ENCODE results near the gene KRT34.
"Not testable (repeated sequence)": the region's sequence is repeated elsewhere in the genome, so short reads cannot be mapped to it uniquely, and the experiment has no call there.

Gene KRT34

DNA sequence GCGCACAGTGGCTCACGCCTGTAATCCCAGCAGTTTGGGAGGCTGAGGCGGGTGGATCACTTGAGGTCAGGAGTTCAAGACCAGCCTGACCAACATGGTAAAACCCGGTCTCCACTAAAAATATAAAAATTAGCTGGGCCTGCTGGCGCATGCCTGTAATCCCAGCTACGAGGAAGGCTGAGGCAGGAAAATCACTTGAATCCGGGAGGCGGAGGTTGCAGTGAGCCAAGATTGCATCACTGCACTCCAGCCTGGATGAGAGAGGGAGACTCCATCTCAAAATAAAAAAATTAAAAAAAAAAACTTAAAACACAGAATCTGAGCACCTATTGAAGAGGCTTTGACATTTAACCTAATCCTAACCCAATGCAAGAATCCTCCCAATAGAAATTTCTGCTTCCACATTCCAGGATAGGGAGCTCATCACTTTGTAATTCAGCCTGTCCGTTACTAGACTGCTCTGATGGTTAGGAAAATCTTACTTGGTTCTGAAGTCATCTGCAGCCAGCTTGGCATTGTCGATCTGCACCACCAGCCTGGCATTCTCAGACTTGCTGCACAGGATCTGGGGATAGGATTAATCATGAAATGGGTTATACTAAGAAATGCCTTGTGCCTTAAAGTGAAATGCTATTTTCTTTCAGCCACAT lies 14.6 kb downstream of the KRT34 start:
- Mint-ChIP-seq H3K27ac (no peak overlapping the region), H3K4me3 (no peak overlapping the region), H3K36me3 (ENCODE audit: low read depth) (no peaks in the 10 kb centered on the region), H3K9me3 (no peaks in the 10 kb centered on the region), H3K4me1 (ENCODE audit: low read depth) (no peaks in the 10 kb centered on the region), H3K27me3 (ENCODE audit: low read depth) (no peaks in the 10 kb centered on the region)
- DNase-seq (ENCODE audit: low spot score): no peak

DNA sequence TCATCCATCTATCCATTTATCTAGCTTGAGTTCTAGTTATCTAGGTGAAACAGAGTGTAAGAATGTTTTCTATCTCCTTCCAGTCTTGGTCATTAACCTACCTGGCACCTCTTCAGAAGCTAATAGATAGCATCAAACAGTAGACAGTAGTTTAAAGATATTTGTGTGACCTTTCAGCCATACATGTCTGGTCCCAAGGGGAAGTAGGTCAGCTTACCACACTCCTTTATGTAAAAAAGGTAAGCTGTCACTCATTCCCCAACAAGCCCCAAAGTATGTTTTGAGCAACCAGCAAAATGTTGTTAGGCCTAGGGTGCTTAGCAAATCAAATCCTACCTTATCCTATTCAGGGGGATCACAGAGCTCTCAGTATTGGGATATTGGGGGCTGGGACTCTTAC lies 16.0 kb downstream of the KRT34 start:
- no peaks in the 10 kb centered on the region for H3K36me3 Mint-ChIP-seq (ENCODE audit: low read depth)
- no peaks in the 10 kb centered on the region for H3K9me3 Mint-ChIP-seq
- no peak overlapping the region for H3K27ac Mint-ChIP-seq
- H3K4me1 Mint-ChIP-seq (ENCODE audit: low read depth): no peaks in the 10 kb centered on the region
- H3K27me3 Mint-ChIP-seq (ENCODE audit: low read depth): no peaks in the 10 kb centered on the region
- no peak for DNase-seq (ENCODE audit: low spot score)
- no peak overlapping the region for H3K4me3 Mint-ChIP-seq

DNA sequence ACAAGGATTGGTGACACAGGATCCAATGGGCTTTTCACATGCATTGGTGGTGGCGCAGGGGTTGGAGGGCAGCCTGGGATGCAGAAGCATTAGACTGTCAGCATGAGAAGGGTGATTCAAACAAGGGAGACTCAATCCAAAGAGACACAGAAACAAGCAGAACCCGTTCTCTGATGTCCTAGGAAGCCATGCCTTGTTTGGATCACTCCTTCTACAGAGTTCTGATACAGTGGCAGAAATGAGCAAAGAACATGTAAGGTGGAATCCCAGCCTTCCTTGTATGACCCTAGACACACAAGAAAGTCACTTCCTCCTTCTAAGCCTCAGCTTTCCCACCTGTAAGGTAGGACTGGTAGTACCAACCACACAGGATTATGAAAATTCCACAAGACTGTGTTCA lies 18.2 kb downstream of the KRT34 start:
- no peak for DNase-seq (ENCODE audit: low spot score)
- H3K4me3 Mint-ChIP-seq: no peak overlapping the region
- no peaks in the 10 kb centered on the region for H3K27me3 Mint-ChIP-seq (ENCODE audit: low read depth)
- no peaks in the 10 kb centered on the region for H3K36me3 Mint-ChIP-seq (ENCODE audit: low read depth)
- H3K9me3 Mint-ChIP-seq: no peaks in the 10 kb centered on the region
- H3K27ac Mint-ChIP-seq: no peak overlapping the region
- H3K4me1 Mint-ChIP-seq (ENCODE audit: low read depth): no peaks in the 10 kb centered on the region

DNA sequence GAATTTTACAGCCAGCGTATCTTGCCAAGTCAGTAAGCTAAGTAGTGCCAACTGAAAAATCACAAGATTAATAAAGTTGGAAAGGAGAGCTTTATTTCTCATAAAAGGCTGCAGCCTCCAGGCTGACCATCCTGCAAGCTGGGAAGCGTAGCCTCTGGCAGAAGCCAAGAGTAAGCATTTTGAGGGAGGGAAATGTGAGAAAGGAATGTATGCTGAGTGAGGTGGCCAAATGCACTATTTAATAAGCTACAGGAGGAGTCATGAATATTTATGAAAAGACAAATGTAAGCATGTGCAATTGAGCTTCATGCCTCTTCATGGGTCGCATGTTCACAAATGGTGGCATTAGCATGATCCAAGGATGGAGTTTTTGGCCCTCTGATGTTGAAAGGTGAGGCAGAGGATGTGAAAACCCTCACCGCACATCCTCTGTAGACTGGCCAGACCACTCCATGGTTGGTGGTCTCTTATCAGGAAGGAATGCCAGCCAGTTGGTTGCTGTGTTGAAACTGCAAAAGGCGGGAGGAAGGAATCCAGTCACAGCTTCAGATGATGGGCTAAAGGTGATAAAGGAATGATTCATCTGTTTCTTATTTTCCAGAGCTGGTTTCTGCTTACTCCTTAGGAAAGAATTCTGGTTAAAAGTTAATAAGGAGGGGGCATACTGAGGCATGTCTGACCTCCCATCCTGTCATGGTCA lies 21.7 kb downstream of the KRT34 start:
- H3K27me3 Mint-ChIP-seq (ENCODE audit: low read depth): peaks cover 7% of the 10 kb centered on the region
- H3K9me3 Mint-ChIP-seq: no peaks in the 10 kb centered on the region
- no peak for DNase-seq (ENCODE audit: low spot score)
- H3K4me1 Mint-ChIP-seq (ENCODE audit: low read depth): no peaks in the 10 kb centered on the region
- no peak overlapping the region for H3K4me3 Mint-ChIP-seq
- H3K27ac Mint-ChIP-seq: no peak overlapping the region
- no peaks in the 10 kb centered on the region for H3K36me3 Mint-ChIP-seq (ENCODE audit: low read depth)

DNA sequence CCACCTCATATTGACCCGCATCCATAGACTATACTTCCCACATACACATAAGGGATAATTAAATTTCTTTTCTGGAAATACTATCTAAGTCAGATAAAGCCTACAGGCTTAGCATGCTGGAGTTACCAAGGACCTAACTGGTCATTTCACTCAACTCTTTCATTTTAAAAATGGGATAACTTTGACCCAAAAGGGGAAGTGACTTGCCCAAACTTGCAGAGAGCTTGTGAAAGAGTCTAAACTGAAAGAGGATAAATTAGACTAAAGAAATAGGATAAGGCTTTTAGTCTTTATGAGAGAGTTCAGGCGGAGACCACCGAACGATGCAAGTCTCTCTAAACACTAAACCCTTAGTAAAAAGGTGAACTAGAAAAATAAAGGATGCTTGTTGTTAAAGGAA lies 27.6 kb downstream of the KRT34 start:
- DNase-seq (ENCODE audit: low spot score): no peak
- Mint-ChIP-seq H3K27ac (no peak overlapping the region), H3K36me3 (ENCODE audit: low read depth) (no peaks in the 10 kb centered on the region), H3K4me3 (no peak overlapping the region), H3K9me3 (no peaks in the 10 kb centered on the region), H3K27me3 (ENCODE audit: low read depth) (peaks cover 16% of the 10 kb centered on the region), H3K4me1 (ENCODE audit: low read depth) (peaks cover 3% of the 10 kb centered on the region)

DNA sequence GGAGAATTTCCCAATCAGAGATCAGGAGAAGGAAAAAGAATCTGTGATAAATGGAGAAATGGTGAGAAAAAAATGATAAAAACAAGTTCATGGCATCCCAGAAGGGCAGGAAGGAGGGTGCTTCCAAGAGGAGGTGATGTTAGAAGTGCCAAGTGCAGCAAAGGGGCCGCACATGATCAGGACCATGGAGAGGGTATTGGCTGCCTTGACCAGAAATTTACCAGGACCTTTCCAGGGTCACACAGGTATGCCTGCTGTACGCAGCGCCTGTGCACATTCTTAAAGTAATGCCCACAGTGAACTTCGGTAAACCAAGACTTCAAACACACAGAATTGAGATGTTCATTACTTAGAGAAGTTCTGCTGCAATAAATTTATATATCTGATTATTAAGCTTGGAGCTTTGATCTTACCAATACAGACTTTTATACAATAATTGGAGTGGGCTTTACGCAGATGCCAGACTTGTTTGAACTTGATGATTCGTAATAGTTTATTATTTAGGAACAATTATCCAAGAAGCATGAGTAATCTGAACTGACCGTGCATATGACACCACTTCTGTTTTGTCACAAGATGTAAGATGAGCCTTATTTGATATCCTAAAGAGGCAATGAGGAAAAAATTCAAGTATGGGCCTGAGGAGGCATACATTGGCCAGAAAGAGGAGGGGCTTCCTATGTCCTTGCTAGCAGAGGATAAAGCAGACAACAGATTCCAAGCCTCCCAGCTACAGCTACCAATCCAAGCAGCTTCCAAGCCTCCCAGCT lies 29.3 kb downstream of the KRT34 start:
- Mint-ChIP-seq H3K27ac (no peak overlapping the region), H3K36me3 (ENCODE audit: low read depth) (no peaks in the 10 kb centered on the region), H3K27me3 (ENCODE audit: low read depth) (peaks cover 16% of the 10 kb centered on the region), H3K4me3 (no peak overlapping the region), H3K9me3 (no peaks in the 10 kb centered on the region), H3K4me1 (ENCODE audit: low read depth) (peaks cover 3% of the 10 kb centered on the region)
- DNase-seq (ENCODE audit: low spot score): no peak

DNA sequence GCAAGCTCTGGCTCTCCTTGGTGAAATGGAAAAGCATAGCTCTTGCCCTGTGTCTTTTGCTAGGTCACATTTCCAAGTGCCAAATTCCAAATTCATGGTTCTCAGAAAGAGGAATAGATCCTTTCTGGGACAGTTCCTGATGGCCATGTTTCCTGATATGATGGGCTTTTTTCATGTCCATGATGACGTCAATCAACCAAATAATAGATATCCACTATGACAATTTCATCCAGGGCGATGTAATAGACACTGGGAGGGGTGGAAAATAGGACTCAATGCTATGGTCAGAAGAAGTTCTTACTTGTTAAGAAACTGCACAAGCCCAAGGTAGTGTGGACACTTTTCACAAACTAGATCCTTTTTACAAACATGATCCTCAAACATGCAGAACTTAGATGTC lies 30.9 kb downstream of the KRT34 start:
- Mint-ChIP-seq H3K36me3 (ENCODE audit: low read depth) (no peaks in the 10 kb centered on the region), H3K9me3 (no peaks in the 10 kb centered on the region), H3K4me1 (ENCODE audit: low read depth) (peaks cover 3% of the 10 kb centered on the region), H3K27me3 (ENCODE audit: low read depth) (peaks cover 10% of the 10 kb centered on the region), H3K4me3 (no peak overlapping the region), H3K27ac (no peak overlapping the region)
- no peak for DNase-seq (ENCODE audit: low spot score)

DNA sequence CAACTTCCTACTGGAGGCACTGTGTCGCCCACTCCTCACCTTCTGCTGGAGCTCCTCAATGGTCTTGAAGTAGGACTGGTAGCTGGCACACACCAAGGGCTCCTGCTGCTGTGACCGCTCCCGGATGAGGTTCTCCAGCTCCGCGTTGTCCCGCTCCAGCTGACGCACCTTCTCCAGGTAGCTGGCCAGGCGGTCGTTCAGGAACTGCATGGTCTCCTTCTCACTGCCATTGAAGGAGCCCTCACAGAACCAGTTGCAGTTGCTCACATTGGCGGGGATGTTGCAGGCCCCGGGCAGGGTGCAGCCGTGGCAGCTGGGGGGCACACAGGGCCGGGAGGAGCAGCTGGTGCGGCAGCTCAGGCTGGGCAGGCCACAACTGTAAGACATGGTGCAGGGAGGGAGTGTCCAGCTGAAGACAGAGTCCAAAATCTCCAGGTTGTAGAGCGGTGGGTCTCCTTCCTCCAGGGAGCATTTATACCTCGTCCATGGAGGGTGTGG lies 31.7 kb downstream of the KRT34 start, which contains the start of gene KRT33A:
Gene KRT33A, minus strand, starts transcription at position 448 of the 498 bp plus-strand sequence. Its CDS starts 61 bp downstream, at position 387.
- not testable (repeated sequence) for DNase-seq (ENCODE audit: low spot score); H3K27ac Mint-ChIP-seq; H3K9me3 Mint-ChIP-seq; H3K4me3 Mint-ChIP-seq; H3K36me3 Mint-ChIP-seq (ENCODE audit: low read depth); H3K27me3 Mint-ChIP-seq (ENCODE audit: low read depth); H3K4me1 Mint-ChIP-seq (ENCODE audit: low read depth)

DNA sequence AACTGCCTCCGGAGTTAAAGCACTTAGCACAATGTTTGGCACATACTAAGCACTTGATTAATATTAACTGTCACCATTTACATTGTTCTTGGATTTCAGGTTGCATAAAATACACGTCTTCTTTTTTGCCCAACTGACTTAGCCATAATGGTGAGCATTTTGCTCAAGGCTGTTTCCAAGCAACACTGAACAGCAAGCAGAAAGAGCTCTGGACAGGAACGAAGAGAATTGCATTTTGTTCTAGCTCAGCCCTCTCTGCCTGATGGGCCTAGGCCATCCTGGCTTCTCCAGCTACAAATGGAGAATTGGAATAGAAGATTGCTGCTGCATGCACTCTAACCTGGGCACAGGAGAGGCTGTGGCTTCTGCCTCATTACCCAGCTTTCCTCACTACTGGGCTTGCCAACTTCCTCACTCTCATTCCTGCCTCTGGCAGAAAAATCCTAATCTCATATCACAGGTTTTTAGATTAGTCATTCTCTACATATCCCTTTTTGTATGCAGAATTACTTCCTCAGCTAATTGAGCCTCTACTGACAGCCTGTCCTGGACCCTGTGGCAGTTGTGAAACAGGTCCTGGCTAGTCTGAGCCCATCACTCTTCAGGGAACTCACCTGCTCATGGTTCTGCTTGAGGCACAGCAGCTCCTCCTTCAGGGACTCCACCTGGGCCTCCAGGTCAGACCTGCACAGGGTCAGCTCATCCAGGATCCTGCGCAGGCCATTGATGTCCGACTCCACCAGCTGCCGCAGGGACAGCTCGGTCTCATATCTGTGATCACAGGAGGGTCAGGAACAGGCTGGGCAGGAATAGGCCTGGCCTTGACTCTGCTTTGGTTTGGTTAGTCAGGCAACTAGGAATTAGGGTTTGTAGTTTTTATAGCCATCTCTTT lies 34.0 kb downstream of the KRT34 start:
- H3K27ac Mint-ChIP-seq: no peak overlapping the region

DNA sequence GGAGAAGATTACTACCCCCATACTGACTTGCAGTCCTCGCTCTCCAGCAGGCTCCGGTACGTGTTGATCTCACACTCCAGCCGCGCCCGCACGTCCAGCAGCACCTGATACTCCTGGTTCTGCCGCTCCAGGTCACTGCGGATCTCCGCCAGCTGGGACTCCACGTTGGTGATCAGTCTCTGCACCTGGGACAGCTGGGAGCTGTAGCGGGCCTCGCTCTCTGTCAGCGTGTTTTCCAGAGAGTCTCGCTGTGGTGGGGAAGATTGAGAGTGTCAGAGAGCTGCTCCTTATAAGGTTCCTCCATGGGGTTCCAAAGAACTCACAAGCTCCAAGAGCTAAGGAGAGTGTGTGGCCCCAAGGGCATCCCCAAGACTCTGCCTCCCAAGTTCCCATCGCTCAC lies 35.7 kb downstream of the KRT34 start:
- not testable (repeated sequence) for H3K4me3 Mint-ChIP-seq; H3K36me3 Mint-ChIP-seq (ENCODE audit: low read depth); H3K27ac Mint-ChIP-seq; DNase-seq (ENCODE audit: low spot score)
- Mint-ChIP-seq H3K27me3 (ENCODE audit: low read depth) (peaks cover 13% of the 10 kb centered on the region), H3K4me1 (ENCODE audit: low read depth) (peaks cover 11% of the 10 kb centered on the region), H3K9me3 (peaks cover 14% of the 10 kb centered on the region)

More for the DNA sequence above, 34.0 kb downstream of the KRT34 start:
- Mint-ChIP-seq H3K4me3 (no peak overlapping the region), H3K27me3 (ENCODE audit: low read depth) (peaks cover 11% of the 10 kb centered on the region), H3K9me3 (peaks cover 3% of the 10 kb centered on the region), H3K4me1 (ENCODE audit: low read depth) (peaks cover 3% of the 10 kb centered on the region), H3K36me3 (ENCODE audit: low read depth) (no peaks in the 10 kb centered on the region)
- DNase-seq (ENCODE audit: low spot score): no peak

DNA sequence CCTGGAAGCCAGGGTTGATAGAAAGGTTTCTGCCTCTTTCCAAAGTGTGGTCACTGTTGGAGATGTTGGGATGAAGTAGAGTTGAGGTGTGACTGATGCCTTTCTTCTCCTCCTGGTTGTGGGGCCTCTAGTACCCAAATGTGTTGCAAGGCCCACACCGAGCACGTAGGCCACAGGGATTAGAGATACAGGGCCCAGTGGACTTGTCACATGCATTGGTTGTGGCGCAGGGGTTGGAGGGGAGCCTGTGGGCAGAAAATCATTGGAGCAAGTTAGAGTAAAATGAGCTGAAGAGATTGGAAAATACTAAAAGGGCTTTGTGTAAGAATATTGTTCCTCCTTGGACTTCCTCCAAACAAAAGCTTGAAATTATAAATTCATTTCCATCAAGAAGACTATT lies 36.1 kb downstream of the KRT34 start:
- H3K4me3 Mint-ChIP-seq: no peak overlapping the region
- peaks cover 13% of the 10 kb centered on the region for H3K27me3 Mint-ChIP-seq (ENCODE audit: low read depth)
- peaks cover 14% of the 10 kb centered on the region for H3K9me3 Mint-ChIP-seq
- no peak overlapping the region for H3K27ac Mint-ChIP-seq
- H3K4me1 Mint-ChIP-seq (ENCODE audit: low read depth): peaks cover 15% of the 10 kb centered on the region
- DNase-seq (ENCODE audit: low spot score): no peak
- H3K36me3 Mint-ChIP-seq (ENCODE audit: low read depth): peaks cover 4% of the 10 kb centered on the region

DNA sequence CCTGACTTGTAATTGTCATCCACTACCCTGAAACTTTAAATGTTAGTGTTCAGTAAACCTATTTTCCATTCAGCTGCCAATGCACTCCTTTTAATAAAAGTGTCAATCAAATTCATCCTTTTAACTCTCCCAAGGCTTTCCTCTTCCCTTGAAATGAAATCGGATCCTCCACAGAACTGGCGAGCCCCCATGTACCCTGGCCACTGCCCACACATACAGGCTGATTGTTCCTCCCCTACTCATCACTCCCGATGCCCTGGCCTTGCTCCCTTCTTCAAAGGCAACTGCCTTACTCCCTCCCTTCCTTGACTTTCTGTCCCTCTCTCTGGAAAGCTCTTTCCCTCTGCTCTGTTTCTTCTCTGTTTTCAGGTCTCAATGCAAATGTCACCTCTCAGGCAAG lies 39.1 kb downstream of the KRT34 start:
- no peak for DNase-seq (ENCODE audit: low spot score)
- Mint-ChIP-seq H3K27ac (no peak overlapping the region), H3K9me3 (peaks cover 14% of the 10 kb centered on the region), H3K4me1 (ENCODE audit: low read depth) (peaks cover 37% of the 10 kb centered on the region), H3K4me3 (no peak overlapping the region), H3K27me3 (ENCODE audit: low read depth) (peaks cover 24% of the 10 kb centered on the region), H3K36me3 (ENCODE audit: low read depth) (peaks cover 4% of the 10 kb centered on the region)
